Measurements from ENCODE around the gene C10orf95. TPM values are rescaled to one million over a fixed set of nuclear protein-coding genes. Genes with fewer than 3 reads are reported as not detected.

C10orf95 gene
- total RNA-seq, 1 experiment from 2014 or later = 0.21 TPM

GRCh38 chr10:102492344-102492939 is 41.1 kb upstream of the C10orf95 start:
- intact Hi-C loops (cut with micrococcal nuclease; ENCODE audit: unreplicated experiment) (no loop called here), in situ Hi-C loops (cut with HindIII; ENCODE audit: low pct_unique_long_range_greater_than_20kb, low sequenced_read_pairs) (no loop called here)
- H3K4me3 ChIP-seq (ENCODE audit: low read depth in 2 of 2, low read length in 2 of 2) = no peak overlapping the region
- no peak overlapping the region for H3K27ac ChIP-seq (ENCODE audit: low read length)
- no peak for ATAC-seq
- TF ChIP-seq REST (IDR thresholded peaks at IDR 0.05; ENCODE audit: insufficient read depth in 1 of 2, low read depth in 2 of 2, low read length in 1 of 2) (no peak), POLR2AphosphoS5 (IDR thresholded peaks at IDR 0.05; ENCODE audit: low read depth, low read length) (no peak), CTCF (IDR thresholded peaks at IDR 0.05) (no peak), SIN3A (IDR thresholded peaks at IDR 0.05; ENCODE audit: borderline replicate concordance, insufficient read depth, low read depth, low read length) (no peak), TCF7L2 (IDR thresholded peaks at IDR 0.05; ENCODE audit: low read depth, low read length) (no peak)
- H3K36me3 ChIP-seq (ENCODE audit: control insufficient read depth, insufficient read depth, low read length) = peaks cover 14% of the 10 kb centered on the region; the same call in 1 of the 2 replicates
- BruUV-seq (replicated peaks) = no TSS peak
- POLR2A ChIA-PET = no interaction called here
- no peak for DNase-seq (ENCODE audit: low read depth, low spot score)
- no peaks in the 10 kb centered on the region for H3K9me3 ChIP-seq (ENCODE audit: control insufficient read depth, insufficient read depth, low read depth, low read length)
- H3K27me3 ChIP-seq (ENCODE audit: control insufficient read depth, insufficient read depth, low read length) = no peaks in the 10 kb centered on the region
- CTCF ChIA-PET = no interaction called here
- 0 out of 2 replicates have a peak, but pooled peaks cover 2% of the 10 kb centered on the region for H3K4me1 ChIP-seq (ENCODE audit: control insufficient read depth, insufficient read depth, low read length)

GRCh38 chr10:102491136-102491535 is 39.8 kb upstream of the C10orf95 start:
- TF ChIP-seq SIN3A (IDR thresholded peaks at IDR 0.05; ENCODE audit: borderline replicate concordance, insufficient read depth, low read depth, low read length) = no peak
- TF ChIP-seq CTCF (IDR thresholded peaks at IDR 0.05) = no peak
- no peak for TF ChIP-seq REST (IDR thresholded peaks at IDR 0.05; ENCODE audit: insufficient read depth in 1 of 2, low read depth in 2 of 2, low read length in 1 of 2)
- TF ChIP-seq TCF7L2 (IDR thresholded peaks at IDR 0.05; ENCODE audit: low read depth, low read length) = no peak
- TF ChIP-seq POLR2AphosphoS5 (IDR thresholded peaks at IDR 0.05; ENCODE audit: low read depth, low read length) = no peak
- TSS peak; percentile 33 for BruUV-seq (replicated peaks)
- DNase-seq (ENCODE audit: low read depth, low spot score) (no peak), ATAC-seq (no peak)
- Histone ChIP-seq H3K4me3 (ENCODE audit: low read depth in 2 of 2, low read length in 2 of 2) (no peak overlapping the region), H3K27ac (ENCODE audit: low read length) (no peak overlapping the region), H3K27me3 (ENCODE audit: control insufficient read depth, insufficient read depth, low read length) (no peaks in the 10 kb centered on the region), H3K36me3 (ENCODE audit: control insufficient read depth, insufficient read depth, low read length) (peaks cover 13% of the 10 kb centered on the region; the same call in 1 of the 2 replicates), H3K4me1 (ENCODE audit: control insufficient read depth, insufficient read depth, low read length) (0 out of 2 replicates have a peak, but pooled peaks cover 2% of the 10 kb centered on the region), H3K9me3 (ENCODE audit: control insufficient read depth, insufficient read depth, low read depth, low read length) (no peaks in the 10 kb centered on the region)
- in situ Hi-C loops (cut with HindIII; ENCODE audit: low pct_unique_long_range_greater_than_20kb, low sequenced_read_pairs) (no loop called here), intact Hi-C loops (cut with micrococcal nuclease; ENCODE audit: unreplicated experiment) (no loop called here)
- CTCF ChIA-PET = no interaction called here
- POLR2A ChIA-PET = no interaction called here

All from Panc1 (cell line).